ENCODE data around the gene ROR2. TPM values are rescaled to one million over a fixed set of nuclear protein-coding genes. Genes with fewer than 3 reads are reported as not detected.

Gene ROR2
- total RNA-seq, 2 experiments from 2014 or later, result 0.05 TPM

DNA sequence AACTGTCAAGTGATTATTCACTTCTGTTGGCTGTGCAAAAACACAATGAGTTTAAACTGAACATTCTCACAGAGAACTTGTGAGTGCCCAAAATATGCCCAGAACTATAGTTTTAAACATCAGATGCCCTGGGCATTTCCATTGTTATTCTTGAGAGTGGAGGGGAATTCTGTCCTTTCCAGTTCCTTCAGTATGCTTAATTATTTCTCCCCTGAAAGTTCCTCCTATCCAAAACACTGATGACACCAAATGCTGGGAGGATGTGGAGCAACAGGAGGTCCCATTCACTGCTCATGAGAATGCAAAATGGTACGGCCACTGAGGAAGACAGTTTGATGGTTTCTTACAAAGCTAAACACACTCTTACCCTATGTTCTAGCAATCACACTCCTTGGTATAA lies 55.5 kb downstream of the ROR2 start:
- DNase-seq (no peak), ATAC-seq (no peak)
- H3K4me3 Mint-ChIP-seq, result no peak overlapping the region
- no peaks in the 10 kb centered on the region for H3K4me1 Mint-ChIP-seq (ENCODE audit: low read depth)
- no peaks in the 10 kb centered on the region for H3K9me3 Mint-ChIP-seq (ENCODE audit: insufficient read depth)
- H3K27ac Mint-ChIP-seq, result no peak overlapping the region
- ChIA-PET CTCF (no interaction called here), POLR2A (no interaction called here)
- H3K27me3 Mint-ChIP-seq (ENCODE audit: low read depth), result peaks cover 39% of the 10 kb centered on the region
- H3K36me3 Mint-ChIP-seq (ENCODE audit: low read depth), result no peaks in the 10 kb centered on the region

GRCh38 chr9:91894023-91894422 lies 56.0 kb downstream of the ROR2 start:
- DNase-seq (no peak), ATAC-seq (no peak)
- H3K27ac Mint-ChIP-seq, result no peak overlapping the region
- no peaks in the 10 kb centered on the region for H3K36me3 Mint-ChIP-seq (ENCODE audit: low read depth)
- no peaks in the 10 kb centered on the region for H3K9me3 Mint-ChIP-seq (ENCODE audit: insufficient read depth)
- ChIA-PET CTCF (no interaction called here), POLR2A (no interaction called here)
- H3K4me3 Mint-ChIP-seq, result no peak overlapping the region
- peaks cover 38% of the 10 kb centered on the region for H3K27me3 Mint-ChIP-seq (ENCODE audit: low read depth)
- H3K4me1 Mint-ChIP-seq (ENCODE audit: low read depth), result no peaks in the 10 kb centered on the region

DNA sequence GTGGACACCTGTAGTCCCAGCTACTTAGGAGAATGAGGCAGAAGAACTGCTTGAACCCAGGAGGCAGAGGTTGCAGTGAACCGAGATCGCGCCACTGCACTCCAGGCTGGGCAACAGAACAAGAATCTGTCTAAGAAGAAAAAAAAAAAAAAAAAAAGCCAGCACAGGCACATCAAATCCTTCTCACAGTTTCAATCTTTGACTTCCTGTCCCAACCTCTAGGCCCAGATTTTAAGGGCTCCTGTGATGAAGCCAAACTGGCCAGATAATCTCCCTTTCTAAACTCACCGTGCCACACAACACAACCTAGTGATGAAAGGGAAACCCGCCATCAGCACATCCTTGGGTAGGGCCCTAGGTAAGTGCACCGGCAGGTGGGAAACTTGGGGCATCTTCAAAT lies 58.1 kb downstream of the ROR2 start:
- ATAC-seq (no peak), DNase-seq (no peak)
- Mint-ChIP-seq H3K36me3 (ENCODE audit: low read depth) (no peaks in the 10 kb centered on the region), H3K4me1 (ENCODE audit: low read depth) (no peaks in the 10 kb centered on the region), H3K4me3 (no peak overlapping the region), H3K9me3 (ENCODE audit: insufficient read depth) (no peaks in the 10 kb centered on the region), H3K27me3 (ENCODE audit: low read depth) (peaks cover 36% of the 10 kb centered on the region), H3K27ac (no peak overlapping the region)
- CTCF ChIA-PET, result no interaction called here
- POLR2A ChIA-PET, result no interaction called here

GRCh38 chr9:91890662-91891061 lies 59.4 kb downstream of the ROR2 start:
- Mint-ChIP-seq H3K4me3 (no peak overlapping the region), H3K27ac (no peak overlapping the region), H3K9me3 (ENCODE audit: insufficient read depth) (no peaks in the 10 kb centered on the region), H3K27me3 (ENCODE audit: low read depth) (peaks cover 30% of the 10 kb centered on the region), H3K4me1 (ENCODE audit: low read depth) (no peaks in the 10 kb centered on the region), H3K36me3 (ENCODE audit: low read depth) (no peaks in the 10 kb centered on the region)
- ATAC-seq (no peak), DNase-seq (no peak)
- ChIA-PET POLR2A (no interaction called here), CTCF (no interaction called here)

- Mint-ChIP-seq H3K4me1 (ENCODE audit: low read depth) (no peaks in the 10 kb centered on the region), H3K36me3 (ENCODE audit: low read depth) (no peaks in the 10 kb centered on the region), H3K9me3 (ENCODE audit: insufficient read depth) (no peaks in the 10 kb centered on the region), H3K27ac (no peak overlapping the region), H3K27me3 (ENCODE audit: low read depth) (peaks cover 24% of the 10 kb centered on the region), H3K4me3 (no peak overlapping the region)
- CTCF ChIA-PET, result no interaction called here
- ATAC-seq (no peak), DNase-seq (no peak)
- POLR2A ChIA-PET, result no interaction called here
These were observed 60.7 kb downstream of the ROR2 start for GRCh38 chr9:91889161-91889911.

GRCh38 chr9:91886414-91887076 lies 63.5 kb downstream of the ROR2 start:
- H3K9me3 Mint-ChIP-seq (ENCODE audit: insufficient read depth), result no peaks in the 10 kb centered on the region
- peaks cover 28% of the 10 kb centered on the region for H3K27me3 Mint-ChIP-seq (ENCODE audit: low read depth)
- no peaks in the 10 kb centered on the region for H3K36me3 Mint-ChIP-seq (ENCODE audit: low read depth)
- H3K4me3 Mint-ChIP-seq, result no peak overlapping the region
- ChIA-PET POLR2A (no interaction called here), CTCF (no interaction called here)
- DNase-seq (no peak), ATAC-seq (no peak)
- H3K4me1 Mint-ChIP-seq (ENCODE audit: low read depth), result no peaks in the 10 kb centered on the region
- no peak overlapping the region for H3K27ac Mint-ChIP-seq

DNA sequence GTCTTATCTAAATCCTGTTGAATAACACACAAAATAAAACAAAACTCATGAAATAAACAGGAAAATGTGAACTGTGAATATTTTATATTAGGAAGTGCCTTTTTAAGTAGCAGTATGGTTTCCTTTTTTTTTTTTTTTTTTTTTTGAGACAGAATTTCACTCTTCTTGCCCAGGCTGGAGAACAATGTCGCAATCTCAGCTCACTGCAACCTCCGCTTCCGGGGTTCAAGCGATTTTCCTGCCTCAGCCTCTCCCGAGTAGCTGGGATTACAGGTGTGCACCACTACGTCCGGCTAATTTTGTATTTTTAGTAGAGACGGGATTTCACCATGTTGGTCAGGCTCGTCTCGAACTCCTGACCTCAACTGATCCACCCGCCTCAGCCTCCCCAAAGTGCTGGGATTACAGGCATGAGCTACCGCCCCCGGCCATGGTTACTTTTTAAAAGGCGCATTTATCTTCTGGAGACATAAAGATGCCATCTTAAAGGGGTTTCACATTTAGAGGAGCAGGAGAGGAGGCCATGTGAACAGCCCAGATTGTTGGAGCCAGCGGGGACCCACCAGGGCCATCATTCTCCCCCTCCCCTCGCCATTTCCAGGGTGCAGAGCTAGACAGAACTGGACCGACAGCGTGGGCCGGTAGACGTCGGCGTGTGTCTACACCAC lies 64.1 kb downstream of the ROR2 start:
- Mint-ChIP-seq H3K27ac (no peak overlapping the region), H3K4me1 (ENCODE audit: low read depth) (no peaks in the 10 kb centered on the region), H3K27me3 (ENCODE audit: low read depth) (peaks cover 29% of the 10 kb centered on the region), H3K9me3 (ENCODE audit: insufficient read depth) (no peaks in the 10 kb centered on the region), H3K36me3 (ENCODE audit: low read depth) (no peaks in the 10 kb centered on the region), H3K4me3 (no peak overlapping the region)
- no peak for ATAC-seq
- ChIA-PET POLR2A (no interaction called here), CTCF (no interaction called here)
- DNase-seq, result no peak

DNA sequence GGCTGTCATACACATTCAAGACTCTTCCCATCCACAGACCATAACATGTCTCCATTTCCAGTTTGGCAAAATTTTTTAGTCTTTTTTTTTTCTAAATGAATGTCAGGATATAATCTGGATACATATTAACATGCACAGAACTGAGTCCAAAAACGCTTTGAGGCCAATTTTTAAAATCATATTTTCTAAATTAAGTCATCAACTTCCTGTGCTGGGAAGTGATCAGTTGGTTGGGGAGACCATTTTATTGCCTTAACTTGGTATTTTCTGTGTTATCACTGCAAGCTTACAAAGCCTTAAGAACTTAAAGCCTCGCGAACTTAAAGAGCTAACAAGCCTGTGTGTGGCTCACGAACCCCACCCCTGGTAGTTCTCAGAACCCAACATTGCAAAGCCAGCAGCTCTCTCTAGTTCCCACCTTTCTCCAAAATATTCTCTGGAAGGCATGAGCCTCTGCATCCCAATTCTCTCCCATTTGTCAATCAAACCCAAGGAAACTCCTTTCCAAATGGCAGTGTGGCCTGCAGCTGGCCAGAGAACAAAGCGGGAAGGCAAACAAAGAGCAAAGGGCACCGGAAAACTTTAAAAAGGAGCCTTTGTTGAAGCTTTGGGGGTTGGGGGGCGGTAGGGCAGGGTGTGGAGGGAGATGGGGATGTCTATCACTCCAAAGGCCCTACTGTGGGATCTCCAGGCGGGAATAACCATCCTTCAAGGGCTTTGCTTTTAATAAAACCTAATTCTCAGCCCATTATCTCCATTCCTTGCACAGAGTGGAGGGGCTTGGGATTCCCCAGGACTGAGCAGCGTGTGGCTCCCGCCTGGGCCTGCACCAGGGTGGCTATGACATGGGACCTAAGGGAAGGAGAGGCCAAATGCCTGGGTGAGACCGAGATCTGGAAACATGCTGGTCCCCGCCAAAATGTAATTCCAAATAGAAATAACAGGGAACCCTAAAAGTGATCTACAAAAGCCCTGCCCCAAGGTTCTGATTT lies 65.0 kb downstream of the ROR2 start:
- ChIA-PET CTCF (no interaction called here), POLR2A (no interaction called here)
- no peaks in the 10 kb centered on the region for H3K9me3 Mint-ChIP-seq (ENCODE audit: insufficient read depth)

GRCh38 chr9:91884153-91884552 lies 65.9 kb downstream of the ROR2 start:
- POLR2A ChIA-PET, result no interaction called here

More for the DNA sequence above, 65.0 kb downstream of the ROR2 start:
- no peaks in the 10 kb centered on the region for H3K36me3 Mint-ChIP-seq (ENCODE audit: low read depth)
- no peak for DNase-seq
- peaks cover 24% of the 10 kb centered on the region for H3K27me3 Mint-ChIP-seq (ENCODE audit: low read depth)
- no peak overlapping the region for H3K27ac Mint-ChIP-seq
- ATAC-seq, result no peak
- H3K4me1 Mint-ChIP-seq (ENCODE audit: low read depth), result no peaks in the 10 kb centered on the region
- H3K4me3 Mint-ChIP-seq, result no peak overlapping the region

GRCh38 chr9:91883503-91883902 lies 66.5 kb downstream of the ROR2 start:
- DNase-seq (no peak), ATAC-seq (no peak)
- H3K4me1 Mint-ChIP-seq (ENCODE audit: low read depth), result no peaks in the 10 kb centered on the region
- no peaks in the 10 kb centered on the region for H3K9me3 Mint-ChIP-seq (ENCODE audit: insufficient read depth)
- no peaks in the 10 kb centered on the region for H3K36me3 Mint-ChIP-seq (ENCODE audit: low read depth)
- ChIA-PET POLR2A (no interaction called here), CTCF (no interaction called here)
- H3K27me3 Mint-ChIP-seq (ENCODE audit: low read depth), result peaks cover 24% of the 10 kb centered on the region
- no peak overlapping the region for H3K4me3 Mint-ChIP-seq
- no peak overlapping the region for H3K27ac Mint-ChIP-seq

More at GRCh38 chr9:91884153-91884552, 65.9 kb downstream of the ROR2 start:
- Mint-ChIP-seq H3K27me3 (ENCODE audit: low read depth) (peaks cover 24% of the 10 kb centered on the region), H3K36me3 (ENCODE audit: low read depth) (no peaks in the 10 kb centered on the region), H3K9me3 (ENCODE audit: insufficient read depth) (no peaks in the 10 kb centered on the region), H3K27ac (no peak overlapping the region), H3K4me1 (ENCODE audit: low read depth) (no peaks in the 10 kb centered on the region), H3K4me3 (no peak overlapping the region)
- CTCF ChIA-PET, result no interaction called here
- no peak for ATAC-seq
- no peak for DNase-seq

DNA sequence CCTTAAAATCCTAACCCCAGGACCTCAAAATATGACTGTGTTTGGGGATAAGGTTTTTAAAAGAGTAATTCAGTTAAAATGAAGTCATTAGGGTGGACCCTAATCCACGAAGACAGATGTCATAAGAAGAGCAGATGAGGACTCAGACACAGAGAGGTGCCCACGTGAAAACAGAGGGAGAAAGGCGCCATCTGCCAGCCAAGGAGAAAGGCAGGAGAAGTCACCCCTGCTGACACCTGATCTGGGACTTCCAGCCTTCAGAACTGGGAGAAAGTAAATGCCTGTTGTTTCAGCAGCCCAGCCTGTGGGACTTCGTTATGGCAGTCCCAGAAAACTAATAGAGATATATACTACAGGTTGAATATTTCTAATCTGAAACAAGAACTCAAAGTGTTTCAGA lies 67.4 kb downstream of the ROR2 start:
- no peaks in the 10 kb centered on the region for H3K9me3 Mint-ChIP-seq (ENCODE audit: insufficient read depth)
- no peaks in the 10 kb centered on the region for H3K36me3 Mint-ChIP-seq (ENCODE audit: low read depth)
- no peak overlapping the region for H3K4me3 Mint-ChIP-seq
- POLR2A ChIA-PET, result no interaction called here
- H3K27me3 Mint-ChIP-seq (ENCODE audit: low read depth), result peaks cover 21% of the 10 kb centered on the region
- no peak overlapping the region for H3K27ac Mint-ChIP-seq
- no peaks in the 10 kb centered on the region for H3K4me1 Mint-ChIP-seq (ENCODE audit: low read depth)
- ATAC-seq, result no peak
- DNase-seq, result no peak
- CTCF ChIA-PET, result interaction anchor here (1.2 kb wide), 1 partner anchor 119 kb away, joined by 3 read pairs; no protein-coding TSS in a partner anchor

Measured in activated CD8-positive, alpha-beta T cell treated with anti-CD3 and anti-CD28 coated beads, Interleukin-2, amount 10 ng/mL, durations not matched to agents 7 days and 5 days (primary cell).